Mesothelial cell of epicardium (in vitro differentiated cells): ENCODE results near the gene ZNF420. TPM values are rescaled to one million over a fixed set of nuclear protein-coding genes. Genes with fewer than 3 reads are reported as not detected.
A peak's percentile ranks its signal among the peaks of the same experiment; 100 is the strongest.
"Not testable (repeated sequence)": the region's sequence is repeated elsewhere in the genome, so short reads cannot be mapped to it uniquely, and the experiment has no call there.

ENCODE experiments used
- DNase-seq, 2 experiments: peaks; one replicate each; pipeline ENCODE4 v3.0.0; 2021; ENCODE audit warnings: low spot score in 2 of 2; ENCODE audit not compliant: unreplicated experiment in 2 of 2
- H3K27ac Mint-ChIP-seq: 2 replicates; pipeline ENCODE4 v1.8.0; 2021; ENCODE audit warnings: mixed read lengths
- H3K27me3 Mint-ChIP-seq: 2 replicates; pipeline ENCODE4 v1.8.0; 2021; ENCODE audit warnings: low read depth, mixed read lengths
- H3K36me3 Mint-ChIP-seq: 2 replicates; pipeline ENCODE4 v1.8.0; 2021; ENCODE audit warnings: mixed read lengths
- H3K4me1 Mint-ChIP-seq: 2 replicates; pipeline ENCODE4 v1.8.0; 2021; ENCODE audit warnings: mixed read lengths
- H3K4me3 Mint-ChIP-seq: 2 replicates; pipeline ENCODE4 v1.8.0; 2021; ENCODE audit warnings: mild to moderate bottlenecking, moderate library complexity, mixed read lengths
- H3K9me3 Mint-ChIP-seq: 2 replicates; pipeline ENCODE4 v1.8.0; 2021; ENCODE audit warnings: mixed read lengths
- CTCF ChIP-seq: fragments of 200-600 bp; sonication (generic); IDR thresholded peaks from one replicate; pipeline ENCODE4 v1.5.0; 2021; ENCODE audit warnings: antibody characterized with exemption; ENCODE audit not compliant: unreplicated experiment
- total RNA-seq: library from RNA; stranded (reverse); gene quantifications from 3 replicates; pipeline ENCODE4 v1.2.1, GENCODE V29; 2021

The ZNF420 gene
- total RNA-seq, 1 donor from 2014 or later = 13.6 TPM

DNA sequence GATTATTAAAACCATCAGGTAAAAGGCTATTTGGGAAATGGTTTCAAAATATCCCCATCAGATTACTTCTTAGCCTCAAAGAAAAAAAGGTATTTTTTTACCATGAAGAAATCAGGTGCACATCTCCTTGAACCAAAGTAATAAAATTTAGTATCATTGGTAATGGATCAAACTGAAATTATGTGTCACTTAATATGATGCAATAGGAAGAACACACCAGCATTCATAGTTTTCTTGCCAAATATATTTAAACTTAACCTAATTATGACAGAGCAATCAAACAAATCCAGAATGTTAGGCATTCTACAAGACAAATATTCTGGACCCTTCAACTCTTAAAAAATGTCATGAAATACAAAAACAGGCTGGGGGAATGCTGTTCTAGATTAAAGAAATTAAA is 4.1 kb upstream of the ZNF420 start:
- Mint-ChIP-seq H3K4me3 (no peak overlapping the region), H3K27me3 (no peaks in the 10 kb centered on the region), H3K36me3 (peaks cover 14% of the 10 kb centered on the region), H3K27ac (no peak overlapping the region), H3K4me1 (peaks cover 10% of the 10 kb centered on the region), H3K9me3 (peaks cover 41% of the 10 kb centered on the region)
- TF ChIP-seq CTCF = no peak
- DNase-seq = no peak

GRCh38 chr19:37074819-37075362 is 3.3 kb upstream of the ZNF420 start:
- peaks cover 15% of the 10 kb centered on the region for H3K4me1 Mint-ChIP-seq
- DNase-seq = no peak
- H3K27me3 Mint-ChIP-seq = no peaks in the 10 kb centered on the region
- H3K27ac Mint-ChIP-seq = no peak overlapping the region
- H3K36me3 Mint-ChIP-seq = peaks cover 17% of the 10 kb centered on the region
- no peak overlapping the region for H3K4me3 Mint-ChIP-seq
- no peak for TF ChIP-seq CTCF
- H3K9me3 Mint-ChIP-seq = peaks cover 35% of the 10 kb centered on the region

DNA sequence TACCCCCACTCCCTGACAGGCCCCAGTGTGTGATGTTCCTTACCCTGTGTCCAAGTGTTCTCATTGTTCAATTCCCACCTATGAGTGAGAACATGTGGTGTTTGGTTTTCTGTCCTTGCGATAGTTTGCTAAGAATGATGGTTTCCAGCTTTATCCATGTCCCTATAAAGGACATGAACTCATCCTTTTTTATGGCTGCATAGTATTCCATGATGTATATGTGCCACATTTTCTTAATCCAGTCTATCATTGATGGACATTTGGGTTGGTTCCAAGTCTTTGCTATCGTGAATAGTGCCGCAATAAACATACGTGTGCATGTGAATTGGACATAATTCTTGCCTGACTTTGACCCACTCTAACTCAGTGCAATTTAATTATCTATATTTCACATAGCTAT is 1.7 kb upstream of the ZNF420 start:
- Mint-ChIP-seq H3K4me3 (peak overlapping the region; percentile 94), H3K4me1 (peaks cover 15% of the 10 kb centered on the region), H3K36me3 (peaks cover 24% of the 10 kb centered on the region), H3K9me3 (peaks cover 35% of the 10 kb centered on the region)
- not testable (repeated sequence) for H3K27ac Mint-ChIP-seq, DNase-seq, H3K27me3 Mint-ChIP-seq

DNA sequence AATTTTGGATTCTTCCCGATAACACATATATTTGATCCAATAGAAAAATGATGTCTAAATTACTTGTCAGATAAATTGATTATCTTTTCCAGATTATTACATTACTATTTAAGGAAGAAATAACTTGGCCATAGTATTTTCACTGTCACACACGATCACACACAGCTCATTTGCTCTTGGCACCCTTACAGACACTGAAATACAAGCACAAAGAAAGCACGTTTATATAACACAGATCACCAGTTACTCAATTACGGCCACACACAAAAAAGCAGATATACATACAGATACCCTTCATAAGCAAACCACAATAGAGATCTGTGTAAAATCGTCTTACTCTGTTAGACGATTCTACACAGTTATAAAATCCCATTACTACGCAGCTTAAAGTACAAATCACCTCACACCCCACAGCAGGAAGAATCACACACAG is 716 bp upstream of the ZNF420 start:
- H3K36me3 Mint-ChIP-seq = peaks cover 33% of the 10 kb centered on the region
- no peaks in the 10 kb centered on the region for H3K27me3 Mint-ChIP-seq
- peak overlapping the region; percentile 94 for H3K4me3 Mint-ChIP-seq
- no peak for TF ChIP-seq CTCF
- DNase-seq = no peak
- peaks cover 15% of the 10 kb centered on the region for H3K4me1 Mint-ChIP-seq
- peak overlapping the region; percentile 92 for H3K27ac Mint-ChIP-seq
- H3K9me3 Mint-ChIP-seq = peaks cover 35% of the 10 kb centered on the region

GRCh38 chr19:37078717-37079032 is 442 bp downstream of the ZNF420 start:
- Mint-ChIP-seq H3K4me3 (peak overlapping the region; percentile 94), H3K27me3 (no peaks in the 10 kb centered on the region), H3K27ac (peak overlapping the region; percentile 92), H3K36me3 (peaks cover 37% of the 10 kb centered on the region), H3K4me1 (peaks cover 15% of the 10 kb centered on the region), H3K9me3 (peaks cover 40% of the 10 kb centered on the region)
- DNase-seq = no peak
- TF ChIP-seq CTCF = no peak

DNA sequence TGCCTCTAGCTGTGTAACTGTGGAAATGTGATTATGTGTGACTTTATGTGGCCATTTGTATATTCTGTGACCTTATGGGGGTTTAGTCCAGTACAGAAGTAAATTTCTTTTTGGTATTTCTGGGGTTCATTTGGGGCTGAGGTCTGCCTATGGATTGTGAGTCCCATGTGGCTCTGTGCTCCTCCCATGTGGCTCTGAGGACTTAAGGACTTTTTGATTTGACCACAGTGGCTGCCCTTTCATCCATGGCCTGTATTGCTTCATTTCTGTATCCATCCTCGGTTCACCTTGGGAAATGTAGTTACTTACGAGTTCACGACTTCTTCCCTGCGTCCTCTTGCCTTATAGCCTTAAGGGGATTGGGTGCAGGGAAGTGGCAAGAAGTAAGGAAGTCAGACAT is 1.0 kb downstream of the ZNF420 start:
- no peak overlapping the region for H3K27ac Mint-ChIP-seq
- peaks cover 38% of the 10 kb centered on the region for H3K36me3 Mint-ChIP-seq

More for the DNA sequence above, 1.0 kb downstream of the ZNF420 start:
- Mint-ChIP-seq H3K27me3 (no peaks in the 10 kb centered on the region), H3K4me1 (peaks cover 15% of the 10 kb centered on the region), H3K9me3 (peaks cover 40% of the 10 kb centered on the region), H3K4me3 (peak overlapping the region; percentile 94)
- TF ChIP-seq CTCF = no peak
- DNase-seq = no peak
